Astrocyte of the hippocampus (primary cell): ENCODE results near the gene PCCA.
"Not testable (repeated sequence)": the region's sequence is repeated elsewhere in the genome, so short reads cannot be mapped to it uniquely, and the experiment has no call there.

Source experiments
- DNase-seq: peaks from one replicate; pipeline ENCODE4 v3.0.0; 2011; ENCODE audit warnings: low read depth, low spot score

The PCCA gene

GRCh38 chr13:100510208-100510957 is 421.5 kb downstream of the PCCA start:
- no peak for DNase-seq

GRCh38 chr13:100511466-100511865 is 422.6 kb downstream of the PCCA start:
- no peak for DNase-seq

- DNase-seq, result peak; percentile 45
Measured at GRCh38 chr13:100512422-100512821, 423.5 kb downstream of the PCCA start.

GRCh38 chr13:100513171-100513570 is 424.3 kb downstream of the PCCA start:
- no peak for DNase-seq

- no peak for DNase-seq
Measured at GRCh38 chr13:100513987-100514670, 425.2 kb downstream of the PCCA start.

GRCh38 chr13:100514788-100515409 is 426.0 kb downstream of the PCCA start:
- DNase-seq, result peak; percentile 90

- DNase-seq, result no peak
Measured at GRCh38 chr13:100515410-100515800, 426.5 kb downstream of the PCCA start.

- DNase-seq, result no peak
Measured at GRCh38 chr13:100517135-100517534, 428.2 kb downstream of the PCCA start.

- DNase-seq, result no peak
Measured at GRCh38 chr13:100517728-100518127, 428.8 kb downstream of the PCCA start.

GRCh38 chr13:100518394-100519062 is 429.6 kb downstream of the PCCA start:
- DNase-seq, result no peak

GRCh38 chr13:100519626-100520025 is 430.7 kb downstream of the PCCA start:
- DNase-seq, result no peak

GRCh38 chr13:100520936-100521850 is 432.3 kb downstream of the PCCA start:
- DNase-seq, result peak; percentile 37

GRCh38 chr13:100521851-100522617 is 433.1 kb downstream of the PCCA start:
- DNase-seq, result no peak

GRCh38 chr13:100522618-100523309 is 433.9 kb downstream of the PCCA start:
- DNase-seq, result no peak

- no peak for DNase-seq
Measured at GRCh38 chr13:100523411-100523810, 434.5 kb downstream of the PCCA start.

- no peak for DNase-seq
Measured at GRCh38 chr13:100523981-100524386, 435.1 kb downstream of the PCCA start.

GRCh38 chr13:100524688-100525087 is 435.8 kb downstream of the PCCA start:
- DNase-seq, result not testable (repeated sequence)

GRCh38 chr13:100525453-100526317 is 436.8 kb downstream of the PCCA start:
- DNase-seq, result no peak
